Upper lobe of left lung (tissue), 4 donors: Measurements from ENCODE around the gene ADAMTSL3.

Experiments used
- POLR2A ChIP-seq, 4 donors: fragments of 450-650 bp; IDR thresholded peaks; one replicate each; pipeline ENCODE4 v1.5.1; 2016 to 2017; ENCODE audit warnings: antibody characterized with exemption in 4 of 4, mild to moderate bottlenecking in 2 of 4
- TF ChIP-seq, protein P1 (sequence below), 6 experiments: fragments of 450-650 bp in 4 of 6; fragments of 200-600 bp in 2 of 6; sonication (generic) in 2 of 6; IDR thresholded peaks; one replicate each; pipeline ENCODE4 v1.5.1; 2016 to 2019; ENCODE audit warnings: antibody characterized with exemption in 6 of 6

DNA sequence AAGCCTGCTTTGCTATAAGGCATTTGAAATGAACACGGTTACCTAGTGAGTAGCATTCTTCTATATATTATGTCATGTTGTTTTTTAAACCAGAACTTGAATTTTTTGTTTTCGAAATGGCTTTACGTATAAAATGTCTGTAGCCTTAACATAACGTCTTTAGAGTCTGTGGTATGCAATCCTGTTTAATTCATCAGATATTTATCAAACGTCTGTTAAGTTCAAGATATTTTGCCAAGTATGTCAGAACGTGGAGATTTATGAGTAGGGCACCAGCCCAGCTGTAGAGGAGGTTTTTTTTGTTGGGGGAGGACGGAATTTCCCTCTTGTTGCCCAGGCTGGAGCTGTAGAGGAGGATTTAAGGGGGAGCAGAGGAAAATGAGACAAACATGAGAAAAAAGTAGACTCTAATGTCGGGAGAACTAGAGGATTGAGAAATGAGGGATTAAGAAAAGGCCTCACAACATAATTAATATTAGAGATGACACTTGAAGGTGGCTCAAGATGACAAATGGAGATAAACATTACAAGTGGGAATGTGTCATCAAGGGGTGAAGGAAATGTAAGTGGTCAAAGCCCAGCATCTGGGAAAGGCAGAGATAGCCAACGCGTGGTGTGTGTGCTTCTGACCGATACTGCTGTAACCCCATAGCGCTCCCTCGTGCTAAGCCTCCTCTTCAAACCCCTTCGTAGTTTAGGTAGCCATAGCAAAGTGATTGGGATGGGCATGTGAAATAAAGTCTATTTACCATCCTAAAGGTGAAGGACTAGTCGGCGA, 427.7 kb downstream of the ADAMTSL3 start:
- no peak for TF ChIP-seq POLR2A (IDR thresholded peaks at IDR 0.05)
- TF ChIP-seq, protein P1, sequence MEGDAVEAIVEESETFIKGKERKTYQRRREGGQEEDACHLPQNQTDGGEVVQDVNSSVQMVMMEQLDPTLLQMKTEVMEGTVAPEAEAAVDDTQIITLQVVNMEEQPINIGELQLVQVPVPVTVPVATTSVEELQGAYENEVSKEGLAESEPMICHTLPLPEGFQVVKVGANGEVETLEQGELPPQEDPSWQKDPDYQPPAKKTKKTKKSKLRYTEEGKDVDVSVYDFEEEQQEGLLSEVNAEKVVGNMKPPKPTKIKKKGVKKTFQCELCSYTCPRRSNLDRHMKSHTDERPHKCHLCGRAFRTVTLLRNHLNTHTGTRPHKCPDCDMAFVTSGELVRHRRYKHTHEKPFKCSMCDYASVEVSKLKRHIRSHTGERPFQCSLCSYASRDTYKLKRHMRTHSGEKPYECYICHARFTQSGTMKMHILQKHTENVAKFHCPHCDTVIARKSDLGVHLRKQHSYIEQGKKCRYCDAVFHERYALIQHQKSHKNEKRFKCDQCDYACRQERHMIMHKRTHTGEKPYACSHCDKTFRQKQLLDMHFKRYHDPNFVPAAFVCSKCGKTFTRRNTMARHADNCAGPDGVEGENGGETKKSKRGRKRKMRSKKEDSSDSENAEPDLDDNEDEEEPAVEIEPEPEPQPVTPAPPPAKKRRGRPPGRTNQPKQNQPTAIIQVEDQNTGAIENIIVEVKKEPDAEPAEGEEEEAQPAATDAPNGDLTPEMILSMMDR (IDR thresholded peaks at IDR 0.05): no peak
